HUES48 (cell line): Measurements from ENCODE around the gene RHBDF1.

Source experiments
- H3K27ac ChIP-seq: one replicate; pipeline ENCODE4 v1.7.0; 2013; ENCODE audit warnings: low read depth, low read length, inconsistent platforms
- H3K27me3 ChIP-seq: 2 replicates; pipeline ENCODE4 v1.6.1; 2013; ENCODE audit warnings: mild to moderate bottlenecking, low read length; ENCODE audit not compliant: control insufficient read depth, insufficient read depth
- H3K36me3 ChIP-seq: 2 replicates; pipeline ENCODE4 v1.6.1; 2013; ENCODE audit warnings: low read length; ENCODE audit not compliant: control insufficient read depth, insufficient read depth
- H3K4me1 ChIP-seq: 2 replicates; pipeline ENCODE4 v1.6.1; 2013; ENCODE audit warnings: mild to moderate bottlenecking, low read length; ENCODE audit not compliant: control insufficient read depth, insufficient read depth
- H3K4me3 ChIP-seq: 2 replicates; pipeline ENCODE4 v1.5.1; 2013; ENCODE audit warnings: mild to moderate bottlenecking, low read depth, low read length
- H3K9ac ChIP-seq: 2 replicates; pipeline ENCODE4 v1.6.1; 2013; ENCODE audit warnings: mild to moderate bottlenecking, low read depth, low read length, moderate library complexity
- H3K9me3 ChIP-seq: 2 replicates; pipeline ENCODE4 v1.6.1; 2013; ENCODE audit warnings: low read length; ENCODE audit not compliant: control insufficient read depth, insufficient read depth

The RHBDF1 gene

DNA sequence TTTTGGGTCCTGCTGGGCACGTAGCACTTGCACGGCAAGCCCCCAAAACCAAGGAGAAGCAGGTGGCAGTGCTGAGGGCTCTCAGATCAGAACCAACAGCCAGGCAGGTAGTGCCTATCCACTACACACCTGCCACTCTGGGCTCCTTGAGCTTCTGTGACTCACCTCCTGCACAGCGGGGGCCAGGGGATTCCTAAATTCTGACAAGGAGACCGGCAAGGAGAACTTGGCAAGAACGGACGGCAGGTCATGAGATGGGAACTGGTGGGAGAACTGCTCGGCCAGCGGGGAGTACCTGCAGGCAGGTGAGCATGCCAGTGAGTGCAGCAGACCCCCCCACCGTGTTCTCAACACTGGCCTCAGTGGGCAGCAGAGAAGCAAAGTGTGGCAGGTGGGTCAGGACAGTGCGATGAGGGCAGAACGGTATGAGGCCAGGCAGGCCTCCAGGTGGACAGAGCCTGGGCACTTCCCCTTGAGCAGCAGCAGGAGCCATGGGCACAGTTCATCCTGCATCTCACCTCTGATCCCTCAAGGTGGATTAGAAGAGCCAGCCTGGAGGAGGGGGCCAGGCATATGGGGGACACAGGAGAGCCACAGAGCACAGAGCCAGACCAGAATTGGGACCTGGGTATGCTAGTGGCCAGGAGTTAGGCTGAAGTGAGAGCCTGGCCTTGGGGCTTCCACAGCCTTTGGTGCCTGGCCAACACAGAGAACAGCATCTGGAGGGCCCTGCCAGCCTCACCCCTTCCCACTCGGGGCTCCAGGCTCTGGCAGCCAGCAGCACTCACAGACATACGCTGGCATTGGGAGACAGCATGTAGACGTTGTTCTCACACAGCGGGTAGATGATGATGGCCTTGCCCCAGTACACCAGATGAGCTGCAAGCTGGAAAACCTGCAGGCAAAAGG lies 20.3 kb upstream of the RHBDF1 start:
- Histone ChIP-seq H3K9me3 (no peaks in the 10 kb centered on the region), H3K27me3 (no peaks in the 10 kb centered on the region), H3K27ac (no peak overlapping the region), H3K4me1 (no peaks in the 10 kb centered on the region), H3K9ac (no peak overlapping the region), H3K36me3 (peaks cover 30% of the 10 kb centered on the region), H3K4me3 (no peak overlapping the region)

- H3K27me3 ChIP-seq, result no peaks in the 10 kb centered on the region
- H3K36me3 ChIP-seq, result peaks cover 37% of the 10 kb centered on the region
Measured at GRCh38 chr16:91484-91883, 19.1 kb upstream of the RHBDF1 start.

DNA sequence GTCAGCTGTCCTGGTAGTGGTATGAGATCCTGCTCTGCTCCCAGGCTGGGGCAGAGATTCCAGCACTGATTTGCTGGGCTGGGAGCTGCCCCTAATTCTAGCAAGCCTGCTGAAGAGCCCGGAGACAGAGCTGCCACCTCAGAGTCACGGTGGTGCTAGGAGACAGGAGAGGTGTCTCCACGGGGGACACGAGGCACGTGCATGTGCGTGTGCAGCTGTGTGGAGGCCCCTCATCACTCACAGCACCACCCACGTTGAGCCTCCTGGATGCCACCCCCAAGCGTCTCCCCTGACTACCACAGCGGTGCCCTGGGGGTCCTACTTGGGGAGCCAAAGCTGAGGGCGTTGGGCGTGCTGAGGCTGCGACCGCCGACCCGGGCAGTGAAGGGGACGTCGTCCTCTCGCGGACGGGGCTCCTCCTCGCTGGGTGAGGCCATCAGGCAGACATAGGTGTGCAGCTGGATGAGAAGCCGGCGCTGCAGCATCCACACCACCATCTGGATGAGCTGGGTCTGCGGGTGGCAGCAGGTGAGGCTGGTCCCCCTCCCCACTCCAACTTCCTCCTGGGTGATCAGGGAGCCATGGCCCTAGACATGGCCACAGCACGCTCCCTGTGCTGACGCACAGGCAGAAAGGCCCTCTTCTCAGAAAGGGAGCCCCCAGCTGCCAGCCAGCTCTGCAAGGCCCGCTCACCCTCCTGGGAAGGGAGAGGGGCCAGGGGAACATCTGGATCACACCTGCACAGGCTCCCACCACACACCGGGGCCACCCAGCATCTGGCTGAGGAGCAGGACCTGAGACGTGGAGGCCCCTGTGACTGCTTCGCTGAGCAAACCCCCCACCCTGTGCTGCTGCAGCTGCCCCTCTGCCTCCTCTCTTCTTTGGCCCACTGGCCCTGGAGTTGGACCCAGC lies 17.2 kb upstream of the RHBDF1 start:
- Histone ChIP-seq H3K9me3 (no peaks in the 10 kb centered on the region), H3K27me3 (no peaks in the 10 kb centered on the region), H3K27ac (no peak overlapping the region), H3K36me3 (peaks cover 50% of the 10 kb centered on the region), H3K9ac (no peak overlapping the region), H3K4me1 (no peaks in the 10 kb centered on the region), H3K4me3 (no peak overlapping the region)

More at GRCh38 chr16:91484-91883, 19.1 kb upstream of the RHBDF1 start:
- H3K27ac ChIP-seq, result no peak overlapping the region
- no peaks in the 10 kb centered on the region for H3K4me1 ChIP-seq
- no peak overlapping the region for H3K4me3 ChIP-seq
- no peaks in the 10 kb centered on the region for H3K9me3 ChIP-seq
- H3K9ac ChIP-seq, result no peak overlapping the region

DNA sequence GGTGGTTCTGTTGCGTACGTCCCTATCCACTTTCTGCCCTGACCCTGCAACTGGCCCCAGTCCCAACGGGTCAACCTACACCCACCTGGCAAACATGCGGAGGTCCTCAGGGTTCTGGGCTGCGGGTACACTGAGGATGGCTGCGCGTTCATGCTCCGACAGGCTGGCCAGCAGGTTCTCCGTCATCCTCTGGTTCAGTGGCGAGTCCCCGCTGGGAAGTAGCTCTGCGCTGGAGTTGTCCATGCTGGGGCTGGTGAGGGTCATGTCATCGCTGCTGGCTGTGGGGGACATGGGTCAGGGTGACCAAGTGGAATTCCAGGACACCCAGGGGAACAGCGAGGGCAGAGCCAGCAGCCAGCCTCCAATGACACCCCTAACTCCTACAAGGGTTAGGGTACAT lies 16.2 kb upstream of the RHBDF1 start:
- Histone ChIP-seq H3K4me3 (no peak overlapping the region), H3K27ac (no peak overlapping the region), H3K9me3 (no peaks in the 10 kb centered on the region), H3K4me1 (no peaks in the 10 kb centered on the region), H3K27me3 (no peaks in the 10 kb centered on the region), H3K36me3 (peaks cover 57% of the 10 kb centered on the region), H3K9ac (no peak overlapping the region)

- H3K36me3 ChIP-seq, result peaks cover 57% of the 10 kb centered on the region
Measured at GRCh38 chr16:86483-86952, 14.1 kb upstream of the RHBDF1 start.

DNA sequence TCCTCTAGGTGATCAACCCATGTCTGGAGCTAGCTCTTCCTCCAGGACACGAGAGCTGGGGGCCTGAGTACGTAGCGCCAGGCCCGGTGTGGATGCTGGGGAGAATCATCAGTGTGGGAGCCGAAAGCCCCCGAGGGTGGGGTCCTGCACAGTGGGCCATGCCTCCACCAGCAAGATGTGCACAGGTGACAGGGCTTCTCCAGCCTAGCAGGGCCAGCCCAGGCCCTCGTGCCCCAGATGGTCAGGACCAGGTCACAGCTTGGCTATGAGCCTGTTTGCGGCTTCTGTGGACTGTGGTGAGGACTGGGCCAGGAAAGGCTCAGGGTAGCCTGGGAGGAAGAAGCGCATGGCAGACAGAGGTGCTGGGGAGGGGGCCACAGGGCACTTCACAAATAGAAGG lies 13.4 kb upstream of the RHBDF1 start:
- Histone ChIP-seq H3K4me3 (no peak overlapping the region), H3K36me3 (peaks cover 57% of the 10 kb centered on the region), H3K27ac (no peak overlapping the region), H3K9me3 (no peaks in the 10 kb centered on the region), H3K27me3 (no peaks in the 10 kb centered on the region), H3K9ac (no peak overlapping the region), H3K4me1 (no peaks in the 10 kb centered on the region)

More at GRCh38 chr16:86483-86952, 14.1 kb upstream of the RHBDF1 start:
- H3K4me1 ChIP-seq, result no peaks in the 10 kb centered on the region
- H3K4me3 ChIP-seq, result no peak overlapping the region
- no peaks in the 10 kb centered on the region for H3K9me3 ChIP-seq
- H3K27me3 ChIP-seq, result no peaks in the 10 kb centered on the region
- H3K9ac ChIP-seq, result no peak overlapping the region
- no peak overlapping the region for H3K27ac ChIP-seq

GRCh38 chr16:85407-85782 lies 13.0 kb upstream of the RHBDF1 start:
- Histone ChIP-seq H3K9ac (no peak overlapping the region), H3K36me3 (peaks cover 55% of the 10 kb centered on the region), H3K27ac (no peak overlapping the region), H3K4me3 (no peak overlapping the region), H3K4me1 (no peaks in the 10 kb centered on the region), H3K27me3 (no peaks in the 10 kb centered on the region), H3K9me3 (no peaks in the 10 kb centered on the region)

DNA sequence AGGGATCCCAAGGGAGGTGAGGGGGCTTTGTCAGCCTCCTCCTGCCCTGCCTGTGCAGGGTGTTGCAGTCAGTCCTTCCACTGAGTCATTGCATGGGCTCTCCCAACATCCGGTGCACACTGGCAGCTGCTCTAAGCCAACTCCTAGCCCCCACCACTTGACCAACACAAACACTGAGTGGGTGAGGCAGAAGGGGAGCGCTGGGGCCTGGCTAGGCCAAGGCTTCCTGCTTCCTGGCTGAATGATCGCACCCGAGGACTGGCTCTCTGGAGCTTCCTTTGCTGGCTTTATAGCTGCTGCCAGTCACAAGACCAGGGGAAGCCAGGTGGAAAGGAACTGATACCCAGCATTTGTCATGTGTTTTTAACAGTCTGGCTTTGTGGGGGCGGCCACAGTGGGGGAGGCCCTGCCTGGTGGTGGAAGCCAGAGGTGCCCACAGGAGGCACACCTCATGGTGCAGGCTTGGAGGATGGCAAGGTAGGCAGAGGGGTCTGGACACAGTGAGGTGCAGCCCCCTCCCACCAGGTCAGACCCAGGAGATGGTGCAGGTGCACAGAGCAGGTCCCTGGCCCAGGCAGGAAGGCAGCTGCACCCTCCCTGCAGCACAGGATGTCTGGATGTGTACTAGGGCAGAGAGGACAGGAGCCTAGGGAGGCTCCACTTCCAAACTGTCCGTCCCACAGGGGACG lies 12.4 kb upstream of the RHBDF1 start:
- Histone ChIP-seq H3K36me3 (peaks cover 55% of the 10 kb centered on the region), H3K4me3 (no peak overlapping the region), H3K9me3 (no peaks in the 10 kb centered on the region), H3K9ac (no peak overlapping the region), H3K27me3 (no peaks in the 10 kb centered on the region), H3K4me1 (no peaks in the 10 kb centered on the region), H3K27ac (no peak overlapping the region)

GRCh38 chr16:83781-84615 lies 11.6 kb upstream of the RHBDF1 start:
- H3K36me3 ChIP-seq, result peaks cover 52% of the 10 kb centered on the region

DNA sequence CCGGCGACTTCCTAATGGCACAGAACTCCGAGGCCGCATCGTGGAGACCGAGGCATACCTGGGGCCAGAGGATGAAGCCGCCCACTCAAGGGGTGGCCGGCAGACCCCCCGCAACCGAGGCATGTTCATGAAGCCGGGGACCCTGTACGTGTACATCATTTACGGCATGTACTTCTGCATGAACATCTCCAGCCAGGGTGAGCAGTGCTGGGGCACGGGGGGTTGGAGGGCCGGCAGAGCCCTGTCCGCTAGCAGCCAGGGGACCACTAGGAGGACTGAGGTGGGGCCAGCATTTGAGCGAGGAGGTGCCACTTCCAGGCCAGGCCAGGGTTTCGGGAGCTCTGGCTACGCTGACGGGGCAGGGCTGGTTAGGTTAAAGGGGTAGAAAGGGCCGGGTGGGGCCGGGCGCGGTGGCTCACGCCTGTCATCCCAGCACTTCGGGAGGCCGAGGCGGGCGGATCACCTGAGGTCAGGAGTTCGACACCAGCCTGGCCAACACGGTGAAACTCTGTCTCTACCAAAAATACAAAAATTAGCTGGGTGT lies 10.7 kb upstream of the RHBDF1 start:
- peaks cover 45% of the 10 kb centered on the region for H3K36me3 ChIP-seq
- H3K27ac ChIP-seq, result no peak overlapping the region
- H3K9ac ChIP-seq, result no peak overlapping the region
- H3K9me3 ChIP-seq, result no peaks in the 10 kb centered on the region
- H3K4me1 ChIP-seq, result peaks cover 8% of the 10 kb centered on the region
- H3K4me3 ChIP-seq, result no peak overlapping the region
- no peaks in the 10 kb centered on the region for H3K27me3 ChIP-seq

More at GRCh38 chr16:83781-84615, 11.6 kb upstream of the RHBDF1 start:
- Histone ChIP-seq H3K27ac (no peak overlapping the region), H3K4me3 (no peak overlapping the region), H3K9ac (no peak overlapping the region), H3K9me3 (no peaks in the 10 kb centered on the region), H3K27me3 (no peaks in the 10 kb centered on the region), H3K4me1 (peaks cover 3% of the 10 kb centered on the region; the same call in 1 of the 2 replicates)
